ENCODE results near the gene PGGHG. TPM values are rescaled to one million over a fixed set of nuclear protein-coding genes. Genes with fewer than 3 reads are reported as not detected.
"Not testable (repeated sequence)": the region's sequence is repeated elsewhere in the genome, so short reads cannot be mapped to it uniquely, and the experiment has no call there.

The PGGHG gene
- total RNA-seq, 1 donor from 2014 or later: 142 TPM

DNA sequence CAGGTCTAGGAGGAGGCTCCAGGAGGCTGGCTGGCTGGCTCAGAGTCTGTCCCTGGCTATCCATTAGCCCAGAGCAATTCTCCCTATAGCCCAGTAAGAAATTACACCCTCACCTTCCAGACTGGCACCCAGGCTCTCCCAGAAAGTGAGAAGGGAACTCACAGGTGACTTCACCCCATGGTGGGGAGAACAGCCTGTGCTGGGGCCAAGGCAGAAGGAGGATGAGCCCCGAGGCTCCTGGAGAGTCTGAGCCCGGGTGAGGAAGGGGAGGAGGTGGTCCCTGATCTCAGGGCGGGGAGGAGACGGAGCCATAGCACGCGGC, 25.6 kb downstream of the PGGHG start:
- peaks cover 43% of the 10 kb centered on the region for H3K36me3 Mint-ChIP-seq (ENCODE audit: low read depth)
- not testable (repeated sequence) for H3K9me3 Mint-ChIP-seq
- intact Hi-C loops (cut with micrococcal nuclease): loop anchor here (1.0 to 2.0 kb wide), 2 partner anchors 45 to 136 kb away; partner anchors contain the start of gene PTDSS2

DNA sequence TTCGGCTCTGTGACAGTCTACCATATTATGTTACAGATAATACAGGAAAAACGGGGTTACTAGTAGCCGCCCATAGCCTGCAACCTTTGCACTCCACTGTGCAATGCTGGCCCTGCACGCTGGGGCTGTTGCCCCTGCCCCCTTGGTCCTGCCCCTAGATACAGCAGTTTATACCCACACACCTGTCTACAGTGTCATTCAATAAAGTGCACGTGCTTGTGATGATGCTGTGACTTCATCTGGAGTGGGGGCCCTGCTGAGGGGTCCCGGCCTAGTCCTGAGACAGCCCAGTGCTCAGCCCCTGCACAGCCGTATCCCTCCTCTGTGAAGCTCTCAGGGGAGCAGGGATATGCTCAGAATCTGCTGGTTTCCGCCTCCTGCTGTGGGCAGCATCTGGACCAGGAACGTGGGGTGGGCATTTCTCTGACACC, 26.1 kb downstream of the PGGHG start:
- H3K27ac Mint-ChIP-seq: peak overlapping the region; percentile 98
- peaks cover 34% of the 10 kb centered on the region for H3K4me1 Mint-ChIP-seq
- H3K27me3 Mint-ChIP-seq: no peaks in the 10 kb centered on the region
- peak overlapping the region; percentile 96 for H3K4me3 Mint-ChIP-seq
- DNase-seq: peak; percentile 73
- H3K9me3 Mint-ChIP-seq: no peaks in the 10 kb centered on the region
- H3K36me3 Mint-ChIP-seq (ENCODE audit: low read depth): peaks cover 44% of the 10 kb centered on the region
- intact Hi-C loops (cut with micrococcal nuclease): loop anchor here (2.0 kb wide), 1 partner anchor 136 kb away; the partner anchor contains the start of gene PTDSS2

More for the DNA sequence above, 25.6 kb downstream of the PGGHG start:
- H3K27me3 Mint-ChIP-seq, DNase-seq: not testable (repeated sequence)
- Mint-ChIP-seq H3K27ac (peak overlapping the region; percentile 98), H3K4me3 (peak overlapping the region; percentile 96), H3K4me1 (peaks cover 33% of the 10 kb centered on the region)

DNA sequence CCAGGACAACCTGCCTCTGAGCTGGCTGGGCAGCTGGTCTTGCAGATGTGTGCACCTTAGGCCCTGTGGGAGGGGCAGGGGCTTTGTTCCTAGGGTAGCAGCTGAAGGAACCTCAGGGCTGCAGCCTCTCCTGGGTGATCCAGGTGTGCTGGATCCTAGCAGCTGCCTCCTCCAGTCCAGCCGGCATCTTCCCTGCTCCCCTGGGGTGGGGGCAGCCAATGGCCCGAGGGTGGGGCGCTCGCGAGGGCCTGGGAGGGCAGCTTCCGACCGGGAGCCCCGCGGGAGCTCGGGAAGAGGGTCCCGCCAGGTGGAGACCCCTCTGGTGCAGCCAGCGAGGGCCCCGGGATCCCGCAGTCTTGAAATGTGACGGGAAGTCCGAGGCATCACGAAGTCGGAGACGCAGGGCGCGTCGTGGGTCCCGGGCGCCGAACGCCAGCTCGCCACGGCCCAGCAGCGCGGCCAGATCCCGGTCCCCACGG, 26.6 kb downstream of the PGGHG start:
- Mint-ChIP-seq H3K9me3 (no peaks in the 10 kb centered on the region), H3K4me3 (peak overlapping the region; percentile 96), H3K27me3 (no peaks in the 10 kb centered on the region), H3K36me3 (ENCODE audit: low read depth) (peaks cover 48% of the 10 kb centered on the region), H3K4me1 (peaks cover 39% of the 10 kb centered on the region), H3K27ac (peak overlapping the region; percentile 98)
- intact Hi-C loops (cut with micrococcal nuclease): loop anchor here (2.0 kb wide), 1 partner anchor 135 kb away; the partner anchor contains the start of gene PTDSS2
- no peak for DNase-seq

DNA sequence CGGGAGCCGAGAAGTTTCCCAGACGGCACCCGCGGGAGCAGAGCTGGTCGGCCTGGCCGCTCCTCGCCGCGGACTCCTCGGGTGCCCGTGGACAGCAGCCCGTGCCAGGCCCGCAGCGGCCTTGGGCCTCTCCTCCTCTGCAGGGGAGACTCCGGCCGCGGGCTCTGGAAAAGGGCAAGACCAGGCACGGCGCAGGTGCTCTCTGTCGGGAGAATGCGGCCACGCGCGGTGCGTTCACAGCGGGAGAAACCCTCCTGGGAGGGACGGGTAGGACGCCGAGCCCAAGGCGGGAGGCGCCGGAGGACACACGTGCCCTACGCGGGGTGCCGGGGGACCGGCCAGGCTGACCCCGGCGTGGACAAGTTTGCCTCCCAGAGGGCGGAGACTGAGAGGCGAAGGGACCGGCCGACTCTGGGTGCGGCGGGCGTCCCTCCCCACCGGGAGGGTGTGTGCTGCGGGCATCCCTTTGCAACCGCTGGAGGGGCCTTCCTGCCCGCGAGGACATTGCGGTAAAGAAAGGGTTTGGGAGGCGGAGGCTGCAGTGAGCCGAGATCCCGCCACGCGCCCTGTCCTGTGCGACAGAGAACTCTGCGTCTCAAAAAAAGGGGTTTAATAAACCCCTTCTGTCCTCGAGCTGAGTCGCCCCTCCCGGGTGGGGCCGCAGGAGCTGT, 27.2 kb downstream of the PGGHG start:
- Mint-ChIP-seq H3K27me3 (no peaks in the 10 kb centered on the region), H3K36me3 (ENCODE audit: low read depth) (peaks cover 49% of the 10 kb centered on the region), H3K4me1 (peaks cover 41% of the 10 kb centered on the region), H3K27ac (peak overlapping the region; percentile 96), H3K4me3 (peak overlapping the region; percentile 95), H3K9me3 (no peaks in the 10 kb centered on the region)
- peak; percentile 87 for DNase-seq
- intact Hi-C loops (cut with micrococcal nuclease): no loop called here

DNA sequence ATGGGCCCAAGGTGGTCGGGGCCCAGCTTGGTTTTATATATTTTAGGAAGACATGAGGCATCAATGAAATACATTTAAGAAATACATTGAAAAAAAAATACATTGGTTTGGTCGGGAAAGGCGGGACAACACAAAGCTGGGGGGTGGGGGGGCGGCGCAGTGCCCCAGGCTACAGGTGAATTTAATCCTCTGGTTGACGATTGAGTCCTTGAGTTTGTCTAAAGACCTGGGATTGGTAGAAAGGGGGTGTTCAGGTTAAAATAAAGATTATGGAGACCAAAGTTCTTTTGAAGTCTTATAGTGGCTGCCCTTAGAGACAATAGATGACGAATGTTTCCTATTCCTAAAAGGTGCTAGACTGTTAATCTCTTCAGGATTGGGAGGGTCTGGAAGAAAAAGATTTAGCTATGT, 28.0 kb downstream of the PGGHG start:
- peaks cover 49% of the 10 kb centered on the region for H3K36me3 Mint-ChIP-seq (ENCODE audit: low read depth)
- intact Hi-C loops (cut with micrococcal nuclease): no loop called here
- peaks cover 38% of the 10 kb centered on the region for H3K4me1 Mint-ChIP-seq
- DNase-seq: no peak
- peak overlapping the region; percentile 95 for H3K4me3 Mint-ChIP-seq
- H3K9me3 Mint-ChIP-seq: no peaks in the 10 kb centered on the region
- no peaks in the 10 kb centered on the region for H3K27me3 Mint-ChIP-seq
- peak overlapping the region; percentile 96 for H3K27ac Mint-ChIP-seq

DNA sequence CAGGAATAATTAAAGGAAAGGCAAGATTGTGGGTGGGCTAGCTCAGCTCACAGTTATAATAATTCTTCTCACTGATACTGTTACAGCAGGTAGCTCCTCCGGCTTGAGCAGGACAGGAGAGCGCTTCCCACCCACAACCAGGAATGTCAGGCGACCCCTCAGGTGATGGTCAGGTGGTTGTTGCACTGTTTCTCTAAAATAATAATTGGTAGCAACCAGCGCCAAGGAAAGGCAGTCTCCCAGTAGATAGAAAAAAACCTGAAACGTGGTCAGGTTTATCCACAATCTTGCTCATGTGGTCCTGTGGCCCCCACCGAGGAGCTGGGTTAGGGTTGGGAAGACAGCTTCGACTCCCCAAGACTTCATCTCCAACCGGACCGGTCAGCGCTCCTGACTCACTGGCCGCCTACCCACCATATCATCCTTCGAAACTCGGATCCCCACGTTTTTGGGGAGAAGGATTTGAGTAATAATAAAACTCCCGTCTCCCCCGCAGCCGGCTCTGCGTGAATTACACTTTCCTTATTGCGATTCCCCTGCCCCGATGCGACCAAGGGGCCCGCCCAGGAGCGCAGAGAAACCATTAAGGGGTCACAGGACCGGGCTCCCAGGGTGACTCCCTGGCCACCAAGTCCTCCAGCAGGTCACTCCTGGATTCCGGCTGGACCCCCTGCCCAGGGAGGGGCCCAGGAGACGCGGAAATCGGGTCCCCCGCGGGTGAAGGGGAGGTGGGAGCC, 28.9 kb downstream of the PGGHG start:
- H3K4me1 Mint-ChIP-seq: peaks cover 35% of the 10 kb centered on the region
- intact Hi-C loops (cut with micrococcal nuclease); H3K9me3 Mint-ChIP-seq; H3K27me3 Mint-ChIP-seq: not testable (repeated sequence)
- peak overlapping the region; percentile 96 for H3K27ac Mint-ChIP-seq
- H3K4me3 Mint-ChIP-seq: peak overlapping the region; percentile 95
- H3K36me3 Mint-ChIP-seq (ENCODE audit: low read depth): peaks cover 48% of the 10 kb centered on the region
- peak; percentile 74 for DNase-seq

DNA sequence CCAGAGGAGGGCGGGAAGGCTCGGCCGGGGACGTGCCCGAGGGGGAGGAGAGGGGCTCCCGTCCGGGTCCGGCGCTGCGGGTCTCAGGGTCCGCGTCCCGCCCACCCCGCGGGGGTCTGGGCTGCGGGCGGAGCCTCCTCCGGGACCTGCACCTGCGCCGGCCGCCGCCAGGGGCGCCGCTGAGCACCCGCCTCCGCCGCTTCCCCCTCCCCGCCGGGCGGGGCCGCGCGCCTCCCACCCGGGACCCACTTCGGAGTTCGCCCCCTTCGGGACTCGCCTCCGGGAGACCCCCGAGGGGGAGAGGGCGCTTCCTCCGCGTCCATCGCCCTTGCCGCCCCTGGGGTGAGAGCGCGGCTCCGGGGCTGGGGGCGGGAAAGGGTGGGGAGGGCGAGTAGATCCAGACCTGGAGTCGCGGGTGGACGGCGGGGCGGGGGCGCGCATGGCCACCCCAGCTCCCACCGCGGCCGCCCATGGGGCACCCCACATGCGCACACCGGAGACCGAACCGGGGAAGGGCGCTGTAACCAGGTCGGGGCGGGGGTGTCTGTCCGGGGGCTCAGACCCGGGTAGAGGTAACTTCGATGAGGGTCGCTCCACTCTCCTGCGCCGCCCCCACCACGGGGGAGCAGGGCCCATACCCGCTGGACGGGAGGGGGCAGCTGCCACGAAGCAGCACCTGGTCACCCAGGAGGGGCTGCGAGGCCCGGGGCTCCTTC, 29.6 kb downstream of the PGGHG start:
- H3K9me3 Mint-ChIP-seq; H3K27me3 Mint-ChIP-seq; H3K27ac Mint-ChIP-seq; intact Hi-C loops (cut with micrococcal nuclease): not testable (repeated sequence)
- peak overlapping the region; percentile 85 for H3K4me3 Mint-ChIP-seq
- H3K36me3 Mint-ChIP-seq (ENCODE audit: low read depth): peaks cover 45% of the 10 kb centered on the region
- H3K4me1 Mint-ChIP-seq: peaks cover 29% of the 10 kb centered on the region
- DNase-seq: peak; percentile 68

DNA sequence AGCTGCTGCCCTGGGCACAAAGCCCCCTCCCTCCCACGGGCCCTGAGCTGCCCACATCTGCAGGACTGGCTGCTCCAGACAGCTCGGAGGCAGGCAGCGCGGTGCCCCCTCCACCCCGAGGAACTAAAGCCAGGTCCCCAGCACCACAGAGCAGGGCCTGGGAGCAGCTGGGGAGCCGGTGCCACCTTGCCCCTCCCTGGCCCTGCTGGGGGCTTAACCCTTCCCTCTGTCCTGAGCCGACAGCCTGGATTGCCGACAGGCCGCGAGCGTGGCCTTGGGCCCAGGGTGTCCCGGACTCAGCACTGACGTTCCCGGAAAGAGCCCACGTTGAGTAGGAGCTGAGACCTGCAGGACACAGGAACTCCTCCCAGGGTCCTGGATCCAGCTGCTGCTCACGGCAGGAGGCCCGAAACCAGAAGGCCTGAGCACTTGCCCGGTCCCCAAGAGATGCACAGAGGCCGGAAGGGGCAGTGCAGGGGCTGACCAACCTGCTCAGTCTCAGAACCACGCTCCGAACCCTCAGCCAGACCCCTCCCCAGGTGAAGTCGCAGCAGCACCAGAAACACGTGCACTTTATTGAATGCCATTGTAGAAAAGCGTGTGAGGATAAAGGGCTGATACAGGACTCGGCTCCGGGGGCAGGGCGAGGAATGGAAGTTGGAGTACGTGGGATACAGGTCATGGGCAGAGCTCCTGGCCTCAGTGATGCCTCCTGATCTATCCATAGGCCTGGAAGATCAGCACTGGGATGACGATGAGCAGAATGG, 30.4 kb downstream of the PGGHG start:
- H3K27me3 Mint-ChIP-seq; H3K9me3 Mint-ChIP-seq; intact Hi-C loops (cut with micrococcal nuclease): not testable (repeated sequence)
- peak; percentile 76 for DNase-seq
- peak overlapping the region; percentile 85 for H3K4me3 Mint-ChIP-seq
- peak overlapping the region; percentile 87 for H3K27ac Mint-ChIP-seq
- peaks cover 41% of the 10 kb centered on the region for H3K36me3 Mint-ChIP-seq (ENCODE audit: low read depth)
- peaks cover 32% of the 10 kb centered on the region for H3K4me1 Mint-ChIP-seq

DNA sequence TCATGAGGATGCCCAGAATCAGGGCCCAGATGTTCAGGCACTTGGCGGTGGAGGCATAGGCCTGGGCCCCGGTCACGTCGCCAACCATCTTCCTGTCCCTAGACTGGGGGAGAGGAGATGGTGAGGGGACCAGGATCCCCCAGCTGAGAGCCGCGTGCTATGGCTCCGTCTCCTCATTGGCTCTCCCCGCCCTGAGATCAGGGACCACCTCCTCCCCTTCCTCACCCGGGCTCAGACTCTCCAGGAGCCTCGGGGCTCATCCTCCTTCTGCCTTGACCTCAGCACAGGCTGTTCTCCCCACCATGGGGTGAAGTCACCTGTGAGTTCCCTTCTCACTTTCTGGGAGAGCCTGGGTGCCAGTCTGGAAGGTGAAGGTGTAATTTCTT, 31.0 kb downstream of the PGGHG start:
- Mint-ChIP-seq H3K4me1 (peaks cover 38% of the 10 kb centered on the region), H3K27ac (peak overlapping the region; percentile 87), H3K36me3 (ENCODE audit: low read depth) (peaks cover 35% of the 10 kb centered on the region), H3K4me3 (peak overlapping the region; percentile 85)
- DNase-seq; H3K27me3 Mint-ChIP-seq; H3K9me3 Mint-ChIP-seq; intact Hi-C loops (cut with micrococcal nuclease): not testable (repeated sequence)

DNA sequence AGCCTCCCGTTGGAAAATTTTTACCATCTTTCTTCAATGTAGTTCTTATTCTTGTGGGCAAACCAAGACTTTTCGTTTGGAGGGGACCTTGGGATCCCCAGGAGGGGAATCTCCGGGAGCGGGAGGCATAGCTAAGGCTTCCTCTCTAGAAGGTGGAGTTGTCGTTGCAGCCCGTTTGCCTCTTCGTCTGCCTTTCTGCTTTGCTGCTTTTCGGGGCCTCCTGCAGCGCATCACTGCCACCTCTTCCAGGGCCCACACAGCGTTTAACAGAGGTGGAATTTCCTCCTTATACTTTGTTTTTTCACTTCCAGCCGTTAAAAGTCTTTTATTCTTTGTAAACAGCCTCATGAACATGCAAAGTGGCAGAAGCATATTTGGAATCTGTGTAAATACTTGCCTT, 35.2 kb downstream of the PGGHG start:
- Mint-ChIP-seq H3K27ac (peak overlapping the region; percentile 38), H3K4me1 (peaks cover 47% of the 10 kb centered on the region), H3K27me3 (no peaks in the 10 kb centered on the region), H3K9me3 (no peaks in the 10 kb centered on the region), H3K4me3 (no peak overlapping the region), H3K36me3 (ENCODE audit: low read depth) (peaks cover 11% of the 10 kb centered on the region)
- DNase-seq: peak; percentile 58
- intact Hi-C loops (cut with micrococcal nuclease): no loop called here

DNA sequence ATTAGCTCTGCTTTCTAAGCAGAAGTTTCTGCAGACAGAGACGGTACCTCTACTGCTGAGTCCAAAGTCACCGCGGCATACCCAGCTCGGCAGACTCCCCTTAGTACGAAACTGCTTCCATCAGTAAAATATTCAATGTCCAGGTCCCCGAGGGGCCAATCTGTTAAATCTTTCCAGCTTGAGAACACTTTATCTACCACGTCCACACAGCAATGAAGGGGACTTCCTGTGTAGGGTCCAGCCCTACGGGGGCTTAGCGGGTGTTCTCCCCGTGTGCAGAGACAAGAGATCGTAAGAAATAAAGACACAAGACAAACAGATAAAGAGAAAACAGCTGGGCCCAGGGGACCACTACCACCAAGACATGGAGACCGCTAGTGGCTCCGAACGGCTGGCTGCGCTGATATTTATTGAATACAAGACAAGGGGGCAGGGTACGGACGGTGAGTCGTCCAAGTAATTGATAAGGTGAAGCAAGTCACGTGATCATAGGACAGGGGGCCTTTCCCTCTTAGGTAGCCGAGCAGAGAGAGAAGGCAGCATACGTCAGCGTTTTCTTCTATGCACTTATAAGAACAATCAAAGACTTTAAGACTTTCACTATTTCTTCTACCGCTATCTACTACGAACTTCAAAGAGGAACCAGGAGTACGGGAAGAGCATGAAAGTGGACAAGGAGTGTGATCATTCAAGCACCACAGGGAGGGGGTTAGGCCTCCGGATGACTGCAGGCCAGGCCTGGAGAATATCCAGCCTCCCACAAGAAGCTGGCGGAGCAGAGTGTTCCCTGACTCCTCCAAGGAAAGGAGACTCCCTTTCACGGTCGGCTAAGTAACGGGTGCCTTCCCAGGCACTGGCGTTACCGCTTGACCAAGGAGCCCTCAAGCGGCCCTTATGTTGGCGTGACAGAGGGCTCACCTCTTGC, 35.9 kb downstream of the PGGHG start:
- Mint-ChIP-seq H3K27ac (peak overlapping the region; percentile 38), H3K4me1 (peaks cover 50% of the 10 kb centered on the region)
- H3K36me3 Mint-ChIP-seq (ENCODE audit: low read depth); H3K27me3 Mint-ChIP-seq; intact Hi-C loops (cut with micrococcal nuclease); H3K9me3 Mint-ChIP-seq; H3K4me3 Mint-ChIP-seq: not testable (repeated sequence)
- peak; percentile 56 for DNase-seq

DNA sequence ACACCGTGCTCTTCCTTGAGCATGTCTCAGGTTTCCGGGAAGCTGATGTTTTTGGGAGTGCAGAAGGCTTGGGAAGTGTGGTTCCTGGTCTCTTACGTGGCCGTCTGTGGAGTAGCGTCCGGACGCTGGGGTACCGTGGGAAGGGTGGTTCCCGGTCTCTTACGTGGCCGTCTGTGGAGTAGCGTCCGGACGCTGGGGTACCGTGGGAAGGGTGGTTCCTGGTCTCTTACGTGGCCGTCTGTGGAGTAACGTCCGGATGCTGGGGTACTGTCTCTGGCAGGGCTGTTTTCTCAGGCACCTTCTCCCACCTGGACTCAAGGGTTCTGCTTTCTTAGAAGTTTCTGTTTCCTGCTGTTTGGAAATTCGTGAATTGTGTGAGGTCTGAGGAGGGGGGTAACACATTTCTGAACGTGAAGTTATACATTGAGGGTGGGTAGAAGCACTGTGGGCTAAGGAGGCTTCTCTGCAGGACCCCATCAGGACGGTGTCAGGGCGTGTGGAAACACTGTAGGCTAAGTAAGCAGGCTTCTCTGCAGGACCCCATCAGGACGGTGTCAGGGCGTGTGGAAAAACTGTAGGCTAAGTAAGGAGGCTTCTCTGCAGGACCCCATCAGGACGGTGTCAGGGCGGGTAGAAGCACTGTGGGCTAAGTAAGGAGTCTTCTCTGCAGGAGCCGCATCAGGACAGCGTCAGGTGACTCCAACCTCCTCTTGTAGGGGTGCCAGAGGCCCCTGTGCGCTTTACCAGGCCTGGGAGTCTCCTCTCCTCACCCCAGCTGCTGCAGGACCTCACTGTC, 37.1 kb downstream of the PGGHG start:
- Mint-ChIP-seq H3K4me1 (peaks cover 49% of the 10 kb centered on the region), H3K9me3 (no peaks in the 10 kb centered on the region), H3K27me3 (no peaks in the 10 kb centered on the region), H3K4me3 (peak overlapping the region; percentile 79), H3K27ac (peak overlapping the region; percentile 96), H3K36me3 (ENCODE audit: low read depth) (peaks cover 3% of the 10 kb centered on the region)
- no peak for DNase-seq
- intact Hi-C loops (cut with micrococcal nuclease): loop anchor here (2.0 kb wide), 1 partner anchor 13 kb away; no protein-coding TSS in a partner anchor

Measured in activated CD4-positive, alpha-beta T cell treated with anti-CD3 and anti-CD28 coated beads, Interleukin-2, amount 10 ng/mL, durations not matched to agents 24 days and 14 days (primary cell).